IMR-90 (cell line): ENCODE measurements around the gene SLC5A1.

Source experiments
- CEBPB ChIP-seq: IDR thresholded peaks from 2 replicates; pipeline ENCODE4 v1.6.1; 2012; ENCODE audit warnings: low read depth, low read length, improper control_type of control experiment
- MXI1 ChIP-seq: IDR thresholded peaks from 2 replicates; pipeline ENCODE4 v1.6.1; 2012; ENCODE audit warnings: low read depth, mild to moderate bottlenecking, low read length, moderate library complexity, borderline replicate concordance
- POLR2A ChIP-seq: IDR thresholded peaks from 2 replicates; pipeline ENCODE4 v1.6.1; 2012; ENCODE audit warnings: mild to moderate bottlenecking, low read depth, low read length
- RCOR1 ChIP-seq: IDR thresholded peaks from 2 replicates; pipeline ENCODE4 v1.6.1; 2012; ENCODE audit warnings: mild to moderate bottlenecking, low read length, improper control_type of control experiment; ENCODE audit not compliant: insufficient replicate concordance
- SMC3 ChIP-seq: fragments of 150-350 bp; IDR thresholded peaks from 2 replicates; pipeline ENCODE4 v1.6.1; 2016; ENCODE audit warnings: low read depth, mild to moderate bottlenecking, antibody characterized with exemption, low read length, moderate library complexity
- TF ChIP-seq, protein P1 (sequence below): conservative IDR thresholded peaks from 2 replicates; pipeline ENCODE4 v1.5.1; 2012; ENCODE audit warnings: mild to moderate bottlenecking, low read depth, low read length, improper control_type of control experiment

DNA sequence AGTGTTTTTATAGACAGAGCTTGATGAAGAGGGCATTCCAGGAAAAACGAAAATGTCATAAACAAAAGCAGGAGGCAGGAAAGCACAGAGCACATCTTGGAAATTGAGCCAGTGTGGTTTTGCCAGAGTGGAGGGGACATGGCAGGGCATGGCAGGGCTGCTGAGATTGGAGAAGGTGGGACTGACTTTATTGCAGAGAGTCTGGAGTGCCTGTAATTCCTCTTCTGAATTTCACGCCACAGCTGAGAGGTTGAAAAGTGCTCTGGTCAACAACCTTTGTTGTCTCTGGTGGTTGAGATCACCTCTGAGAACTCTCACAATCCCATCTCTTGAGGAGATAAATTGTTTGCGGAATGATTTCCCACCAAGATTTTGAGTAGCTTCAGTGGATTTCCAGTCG lies 16.4 kb downstream of the SLC5A1 start:
- TF ChIP-seq POLR2A (no peak), RCOR1 (no peak), CEBPB (no peak), MXI1 (no peak), SMC3 (no peak)
- TF ChIP-seq, protein P1, sequence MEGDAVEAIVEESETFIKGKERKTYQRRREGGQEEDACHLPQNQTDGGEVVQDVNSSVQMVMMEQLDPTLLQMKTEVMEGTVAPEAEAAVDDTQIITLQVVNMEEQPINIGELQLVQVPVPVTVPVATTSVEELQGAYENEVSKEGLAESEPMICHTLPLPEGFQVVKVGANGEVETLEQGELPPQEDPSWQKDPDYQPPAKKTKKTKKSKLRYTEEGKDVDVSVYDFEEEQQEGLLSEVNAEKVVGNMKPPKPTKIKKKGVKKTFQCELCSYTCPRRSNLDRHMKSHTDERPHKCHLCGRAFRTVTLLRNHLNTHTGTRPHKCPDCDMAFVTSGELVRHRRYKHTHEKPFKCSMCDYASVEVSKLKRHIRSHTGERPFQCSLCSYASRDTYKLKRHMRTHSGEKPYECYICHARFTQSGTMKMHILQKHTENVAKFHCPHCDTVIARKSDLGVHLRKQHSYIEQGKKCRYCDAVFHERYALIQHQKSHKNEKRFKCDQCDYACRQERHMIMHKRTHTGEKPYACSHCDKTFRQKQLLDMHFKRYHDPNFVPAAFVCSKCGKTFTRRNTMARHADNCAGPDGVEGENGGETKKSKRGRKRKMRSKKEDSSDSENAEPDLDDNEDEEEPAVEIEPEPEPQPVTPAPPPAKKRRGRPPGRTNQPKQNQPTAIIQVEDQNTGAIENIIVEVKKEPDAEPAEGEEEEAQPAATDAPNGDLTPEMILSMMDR: no peak
